NCI-H2227 (cell line): ENCODE results near the gene TBX22.
"Not testable (repeated sequence)": the region's sequence is repeated elsewhere in the genome, so short reads cannot be mapped to it uniquely, and the experiment has no call there.

ENCODE experiments used
- DNase-seq: peaks from one replicate; lab custom pipeline; 2025; ENCODE audit not compliant: unreplicated experiment; lab: John Stamatoyannopoulos, UW

TBX22 gene, protein sequence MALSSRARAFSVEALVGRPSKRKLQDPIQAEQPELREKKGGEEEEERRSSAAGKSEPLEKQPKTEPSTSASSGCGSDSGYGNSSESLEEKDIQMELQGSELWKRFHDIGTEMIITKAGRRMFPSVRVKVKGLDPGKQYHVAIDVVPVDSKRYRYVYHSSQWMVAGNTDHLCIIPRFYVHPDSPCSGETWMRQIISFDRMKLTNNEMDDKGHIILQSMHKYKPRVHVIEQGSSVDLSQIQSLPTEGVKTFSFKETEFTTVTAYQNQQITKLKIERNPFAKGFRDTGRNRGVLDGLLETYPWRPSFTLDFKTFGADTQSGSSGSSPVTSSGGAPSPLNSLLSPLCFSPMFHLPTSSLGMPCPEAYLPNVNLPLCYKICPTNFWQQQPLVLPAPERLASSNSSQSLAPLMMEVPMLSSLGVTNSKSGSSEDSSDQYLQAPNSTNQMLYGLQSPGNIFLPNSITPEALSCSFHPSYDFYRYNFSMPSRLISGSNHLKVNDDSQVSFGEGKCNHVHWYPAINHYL

DNA sequence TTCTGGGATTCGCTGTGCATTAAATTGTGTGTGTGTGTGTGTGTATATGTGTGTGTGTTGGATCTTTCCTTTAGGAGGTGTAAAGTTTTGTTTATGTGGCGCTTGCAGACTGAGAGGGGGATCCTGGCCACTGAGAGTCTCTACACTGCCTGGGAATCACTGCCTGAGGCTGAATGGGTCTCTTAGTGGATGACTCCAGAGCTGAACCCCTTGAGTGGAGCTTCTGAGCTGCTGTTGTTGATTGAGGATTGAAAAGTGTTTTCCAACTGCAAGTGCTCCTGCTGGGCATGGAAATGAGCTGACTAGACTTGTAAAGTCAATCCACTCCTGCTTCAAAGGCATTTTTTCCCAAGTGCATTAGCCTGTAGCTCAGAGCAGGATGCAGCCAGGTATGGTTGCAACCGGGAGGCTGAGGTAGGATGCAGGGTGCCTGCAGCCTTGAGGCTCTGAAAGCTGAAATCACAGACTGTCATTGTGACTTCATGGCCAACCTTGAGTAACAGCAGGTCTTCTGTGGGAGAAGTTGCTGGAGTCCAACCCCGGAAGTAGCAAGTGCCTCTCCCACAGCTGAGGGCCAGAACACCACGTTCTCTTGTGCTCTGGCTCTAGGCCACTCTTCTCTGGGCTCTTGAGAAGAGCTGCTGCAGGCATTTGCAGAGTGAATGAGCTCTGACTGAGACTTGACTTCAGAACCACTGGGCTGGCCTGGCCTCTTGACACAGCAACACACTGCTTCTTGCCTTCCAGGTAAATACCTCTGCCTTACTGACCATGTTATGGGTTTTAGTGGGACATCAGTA lies at the start of gene TBX22:
Gene TBX22, plus strand, starts transcription at position 613 of the 800 bp plus-strand sequence. CDS start 7,517 bp downstream, outside the sequence.
- no peak for DNase-seq

DNA sequence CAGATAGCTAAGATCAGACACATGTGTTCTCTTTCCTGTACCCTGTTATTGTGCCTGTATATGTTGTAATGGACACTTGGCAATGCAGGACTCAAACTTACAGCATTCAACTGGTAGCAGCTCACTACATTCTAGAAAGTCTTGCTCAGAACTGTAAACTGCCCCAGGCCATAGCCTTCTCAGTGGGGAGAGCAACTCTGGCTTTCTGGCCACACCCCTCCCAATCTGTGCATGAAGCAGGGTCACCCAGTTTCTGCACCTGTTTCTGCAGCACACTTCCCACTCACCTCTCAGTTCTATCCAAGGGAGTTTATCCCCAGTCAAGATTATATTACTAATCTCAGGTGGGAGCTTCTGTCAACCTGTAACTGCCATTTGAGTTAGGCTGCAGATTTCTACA lies 38.9 kb upstream of the TBX22 start:
- DNase-seq, result no peak

DNA sequence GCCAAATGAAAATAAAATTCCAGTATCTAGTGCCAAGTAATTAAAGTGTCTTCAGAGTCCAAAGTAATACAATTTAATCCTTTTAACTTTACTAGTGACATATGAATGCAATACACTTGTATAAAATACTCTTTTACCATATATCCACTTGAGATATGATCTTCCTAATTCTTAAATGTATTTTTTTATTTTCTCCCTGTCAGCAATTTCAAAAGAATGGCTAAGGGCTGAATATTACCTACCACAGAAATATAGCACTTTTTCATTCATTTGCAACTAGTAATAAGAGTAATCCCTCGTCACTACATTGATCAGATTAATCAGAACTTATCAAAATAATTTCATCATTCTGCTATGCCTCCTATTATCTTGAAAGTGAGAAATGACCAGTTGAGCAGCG lies 10.1 kb upstream of the TBX22 start:
- no peak for DNase-seq

DNA sequence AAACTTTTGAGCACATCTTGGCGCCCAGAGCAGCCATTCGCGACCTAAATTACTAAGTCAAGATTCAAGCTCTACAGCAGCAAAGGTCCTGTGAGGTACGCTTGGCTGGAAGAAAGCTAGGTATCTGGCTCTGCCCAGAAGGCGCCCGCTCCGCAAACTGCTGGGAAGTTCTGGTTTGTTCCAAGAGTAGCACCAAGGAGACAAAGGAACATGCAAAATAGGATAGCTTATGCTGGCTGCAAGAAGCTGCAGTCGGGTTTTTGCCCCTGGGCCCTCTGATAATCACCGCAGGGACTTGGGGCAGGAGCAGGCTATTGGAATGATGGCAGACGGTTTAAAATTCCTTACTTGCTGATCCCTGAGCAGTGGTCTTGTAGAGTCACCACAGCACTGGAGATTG lies 3.0 kb upstream of the TBX22 start:
- DNase-seq, result no peak

DNA sequence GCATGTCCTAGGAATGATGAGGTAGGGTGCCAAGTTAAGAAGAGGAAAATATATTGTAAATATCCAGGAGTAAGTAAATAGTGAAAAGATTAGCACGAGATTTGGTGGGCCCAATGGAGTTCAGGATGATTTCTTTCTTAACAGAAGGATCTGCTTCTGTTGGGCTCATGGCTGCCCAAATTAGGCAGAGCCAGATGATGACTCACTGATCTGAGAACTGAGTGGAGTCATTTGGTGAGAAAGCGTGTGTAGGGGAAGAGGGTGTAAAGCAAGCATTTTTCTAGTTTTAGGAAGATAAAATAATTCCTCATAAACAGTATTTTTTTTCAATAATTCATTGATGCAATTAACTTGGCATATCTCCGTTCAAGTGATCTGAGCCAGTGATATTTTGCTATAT lies 1.6 kb downstream of the TBX22 start:
- no peak for DNase-seq

DNA sequence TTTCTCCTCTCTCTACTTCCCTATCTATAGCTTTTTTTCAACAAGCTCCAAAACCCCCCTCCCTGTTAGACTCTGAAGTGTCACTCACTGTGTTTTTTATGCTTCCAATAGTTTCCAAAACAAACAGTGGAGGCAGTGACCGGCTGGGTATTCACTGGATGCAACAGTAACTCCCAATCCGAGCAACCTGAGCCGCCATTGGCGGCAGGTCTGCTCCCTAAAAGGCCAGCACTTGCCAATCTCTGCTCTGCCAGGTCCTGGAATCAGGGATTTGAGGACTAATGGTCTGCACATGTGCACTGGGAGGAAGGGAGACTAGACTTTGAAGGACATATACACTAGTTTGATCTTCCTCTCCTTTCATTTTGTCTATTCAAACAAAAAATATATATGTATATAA lies 7.1 kb downstream of the TBX22 start:
- DNase-seq, result no peak

DNA sequence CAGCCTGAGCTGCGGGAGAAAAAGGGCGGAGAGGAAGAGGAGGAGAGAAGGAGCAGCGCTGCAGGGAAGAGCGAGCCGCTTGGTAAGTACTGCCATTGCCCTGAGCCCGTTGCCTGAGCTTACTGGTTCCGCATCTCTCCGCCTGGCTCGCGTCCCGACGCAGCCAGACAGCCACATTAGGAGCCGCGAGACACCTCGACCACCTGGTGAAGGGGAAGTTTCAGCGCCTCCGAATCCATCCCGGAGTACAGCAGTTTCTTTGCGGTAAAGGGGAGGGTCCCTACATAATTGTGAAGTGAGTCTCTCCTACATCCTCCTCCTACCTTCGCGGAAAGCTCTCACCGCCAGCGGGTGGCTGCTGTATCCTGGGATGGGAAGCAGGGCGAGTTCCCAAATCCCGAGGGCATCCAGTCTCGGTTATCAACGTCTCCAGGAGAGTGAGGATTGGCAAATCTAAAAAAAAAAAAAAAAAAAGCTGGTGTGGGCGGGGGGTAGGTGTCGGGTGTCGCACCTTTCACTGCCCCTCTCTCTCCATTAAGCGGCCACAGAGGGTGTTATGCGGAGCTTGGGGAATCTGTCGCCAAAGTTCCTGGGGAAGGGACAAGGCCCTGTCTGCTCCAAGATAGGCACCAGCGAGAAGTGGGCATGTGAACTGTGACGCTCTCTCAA lies 7.9 kb downstream of the TBX22 start:
- no peak for DNase-seq

DNA sequence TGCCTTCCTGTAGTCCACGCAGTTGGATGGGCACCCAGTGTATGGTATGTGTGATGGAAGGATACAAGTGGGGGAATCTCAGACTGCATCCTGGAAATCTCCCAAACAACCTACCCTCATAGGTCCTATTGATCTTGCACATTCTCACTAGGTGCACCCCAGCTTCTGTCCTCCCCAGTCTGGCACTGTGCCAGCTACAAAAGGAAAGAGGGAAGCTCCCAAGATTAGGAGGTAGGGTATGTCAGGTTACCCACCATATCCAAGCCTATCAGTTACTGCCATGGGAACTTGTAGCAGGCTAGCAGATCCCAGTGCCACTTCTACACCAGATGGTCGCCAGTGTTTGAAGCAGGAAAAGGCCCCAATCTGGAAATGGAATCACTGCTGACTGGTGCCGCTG lies 11.6 kb downstream of the TBX22 start:
- no peak for DNase-seq

DNA sequence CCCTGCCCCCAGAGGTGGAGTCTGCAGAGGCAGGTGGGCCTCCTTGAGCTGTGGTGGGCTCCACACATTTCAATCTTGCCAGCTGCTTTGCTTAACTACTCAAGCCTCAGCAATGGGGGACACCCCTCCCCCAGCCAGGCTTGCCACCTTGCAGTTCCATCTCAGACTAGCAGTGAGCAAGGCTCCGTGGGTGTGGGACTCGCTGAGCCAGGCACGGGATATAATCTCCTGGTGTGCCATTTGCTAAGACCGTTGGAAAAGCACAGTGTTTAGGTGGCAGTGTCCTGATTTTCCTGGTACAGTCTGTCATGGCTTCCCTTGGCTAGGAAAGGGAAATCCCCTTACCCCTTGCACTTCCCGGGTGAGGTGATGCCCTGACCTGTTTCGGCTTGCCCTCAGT lies 51.6 kb downstream of the TBX22 start:
- not testable (repeated sequence) for DNase-seq

DNA sequence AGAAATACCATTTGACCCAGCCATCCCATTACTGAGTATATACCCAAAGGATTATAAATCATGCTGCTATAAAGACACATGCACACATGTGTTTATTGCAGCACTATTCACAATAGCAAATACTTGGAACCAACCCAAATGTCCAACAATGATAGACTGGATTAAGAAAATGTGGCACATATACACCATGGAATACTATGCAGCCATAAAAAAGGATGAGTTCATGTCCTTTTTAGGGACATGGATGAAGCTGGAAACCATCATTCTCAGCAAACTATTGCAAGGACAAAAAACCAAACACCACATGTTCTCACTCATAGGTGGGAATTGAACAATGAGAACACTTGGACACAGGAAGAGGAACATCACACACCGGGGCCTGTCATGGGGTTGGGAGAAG lies 61.1 kb downstream of the TBX22 start:
- not testable (repeated sequence) for DNase-seq
